Stomach smooth muscle (tissue), 2 donors: Measurements from ENCODE around the gene CFHR1.
"Not testable (repeated sequence)": the region's sequence is repeated elsewhere in the genome, so short reads cannot be mapped to it uniquely, and the experiment has no call there.

Experiments
- H3K27ac ChIP-seq: one replicate; pipeline ENCODE4 v1.7.0; 2013; ENCODE audit warnings: mild to moderate bottlenecking, low read length, inconsistent platforms
- H3K27me3 ChIP-seq, 2 donors: one replicate each; pipeline ENCODE4 v1.7.0; 2013; ENCODE audit warnings: low read length in 2 of 2; ENCODE audit not compliant: insufficient read depth in 2 of 2, control insufficient read depth in 1 of 2
- H3K36me3 ChIP-seq, 2 donors: one replicate each; pipeline ENCODE4 v1.7.0; 2013; ENCODE audit warnings: low read length in 2 of 2; ENCODE audit not compliant: control insufficient read depth in 2 of 2, insufficient read depth in 2 of 2
- H3K4me1 ChIP-seq: one replicate; pipeline ENCODE4 v1.7.0; 2013; ENCODE audit warnings: low read length; ENCODE audit not compliant: control insufficient read depth, insufficient read depth
- H3K4me3 ChIP-seq, 2 donors: one replicate each; pipeline ENCODE4 v1.7.0; 2013; ENCODE audit warnings: low read length in 2 of 2
- H3K9ac ChIP-seq, 2 donors: one replicate each; pipeline ENCODE4 v1.7.0; 2013; ENCODE audit warnings: low read length in 2 of 2, mild to moderate bottlenecking in 1 of 2
- H3K9me3 ChIP-seq, 2 donors: one replicate each; pipeline ENCODE4 v1.7.0; 2013; ENCODE audit warnings: low read length in 2 of 2; ENCODE audit not compliant: control insufficient read depth in 2 of 2
- donor health status: healthy.
- donor health status: Pancreatic carcinoma.

Gene CFHR1

GRCh38 chr1:196819531-196819930 lies at the start of gene CFHR1:
TSS of gene CFHR1 (plus strand) at chr1:196819731. CDS start at chr1:196819845, 114 bp downstream.
- H3K36me3 ChIP-seq, H3K4me3 ChIP-seq, H3K27ac ChIP-seq, H3K4me1 ChIP-seq, H3K27me3 ChIP-seq, H3K9me3 ChIP-seq, H3K9ac ChIP-seq: not testable (repeated sequence)

- H3K4me3 ChIP-seq, H3K36me3 ChIP-seq, H3K9ac ChIP-seq, H3K9me3 ChIP-seq, H3K4me1 ChIP-seq, H3K27me3 ChIP-seq, H3K27ac ChIP-seq: not testable (repeated sequence)
Measured at GRCh38 chr1:196769823-196770222, 49.7 kb upstream of the CFHR1 start.

- no peaks in the 10 kb centered on the region for H3K4me1 ChIP-seq
- no peak overlapping the region for H3K9ac ChIP-seq
- H3K27me3 ChIP-seq = no peaks in the 10 kb centered on the region
- H3K9me3 ChIP-seq = no peaks in the 10 kb centered on the region
- H3K36me3 ChIP-seq = no peaks in the 10 kb centered on the region
- H3K27ac ChIP-seq = no peak overlapping the region
- no peak overlapping the region for H3K4me3 ChIP-seq
Measured at GRCh38 chr1:196773713-196774112, 45.8 kb upstream of the CFHR1 start.

DNA sequence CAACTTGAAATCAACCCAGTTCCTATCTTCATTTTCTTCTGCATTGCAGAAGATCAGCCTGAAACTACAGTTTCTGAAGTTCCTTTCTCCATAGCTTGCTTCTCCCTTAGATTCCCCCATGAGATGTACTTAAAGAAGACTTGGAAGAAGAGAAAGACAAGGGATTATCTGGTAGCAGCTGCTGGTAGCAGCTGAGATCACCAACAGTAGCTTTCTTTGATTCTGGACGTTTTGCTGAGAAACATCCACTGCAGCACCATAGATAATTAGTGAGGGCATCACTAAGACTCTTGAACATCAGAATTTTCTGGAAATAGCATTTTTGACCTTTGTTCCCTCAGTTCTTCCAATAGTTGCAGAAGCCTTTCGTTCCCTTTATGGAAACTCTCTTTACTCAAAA lies 45.4 kb upstream of the CFHR1 start:
- no peaks in the 10 kb centered on the region for H3K36me3 ChIP-seq
- no peaks in the 10 kb centered on the region for H3K9me3 ChIP-seq
- H3K4me1 ChIP-seq = no peaks in the 10 kb centered on the region
- H3K4me3 ChIP-seq = no peak overlapping the region
- H3K27me3 ChIP-seq = no peaks in the 10 kb centered on the region
- H3K9ac ChIP-seq = no peak overlapping the region
- H3K27ac ChIP-seq = no peak overlapping the region

DNA sequence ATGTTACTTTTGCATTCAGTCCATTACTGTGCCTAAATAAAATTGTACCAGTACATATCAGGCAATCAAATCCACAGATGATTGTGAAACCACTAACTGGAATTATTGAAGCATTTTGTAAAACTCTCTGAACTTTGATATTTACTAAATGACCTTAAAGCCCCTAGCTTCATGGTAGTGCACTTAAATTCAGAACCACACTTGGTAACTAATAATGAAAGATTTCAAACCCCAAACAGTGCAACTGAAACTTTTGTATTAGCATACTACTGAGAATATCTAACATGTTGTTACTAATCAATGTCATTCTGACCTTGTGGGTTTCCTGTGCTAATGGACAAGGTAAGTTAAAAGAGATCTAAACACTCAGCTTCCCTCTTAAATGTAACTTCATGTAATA lies 44.9 kb upstream of the CFHR1 start, which contains the start of gene CFHR3:
TSS of gene CFHR3 (plus strand) at position 238 of the 400 bp plus-strand sequence. CDS start at position 285, 47 bp downstream.
- no peak within 1 kb of the TSS for H3K9ac ChIP-seq
- H3K36me3 ChIP-seq = no peaks in the 10 kb centered on the region
- no peaks in the 10 kb centered on the region for H3K9me3 ChIP-seq
- H3K4me3 ChIP-seq = no peak within 1 kb of the TSS
- no peaks in the 10 kb centered on the region for H3K27me3 ChIP-seq
- no peaks in the 10 kb centered on the region for H3K4me1 ChIP-seq
- no peak within 1 kb of the TSS for H3K27ac ChIP-seq

DNA sequence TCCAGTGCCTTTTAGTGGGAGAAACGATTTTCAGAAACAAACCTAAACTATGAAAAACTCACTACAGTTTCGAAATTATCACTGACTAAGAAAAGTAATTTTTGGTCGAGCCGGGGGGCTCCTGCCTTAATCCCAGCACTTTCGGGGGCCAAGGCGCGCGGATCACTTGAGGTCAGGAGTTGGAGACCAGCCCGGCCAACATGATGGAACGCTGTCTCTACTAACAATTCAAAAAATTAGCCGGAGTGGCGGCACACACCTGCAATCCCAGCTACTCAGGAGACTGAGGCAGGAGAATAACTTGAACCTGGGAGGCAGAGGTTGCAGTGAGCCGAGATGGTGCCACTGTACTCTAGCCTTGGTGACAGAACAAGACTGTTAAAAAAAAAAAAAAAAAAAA lies 41.9 kb upstream of the CFHR1 start:
- Histone ChIP-seq H3K9ac (no peak overlapping the region), H3K9me3 (no peaks in the 10 kb centered on the region), H3K27me3 (no peaks in the 10 kb centered on the region)

GRCh38 chr1:196779093-196779492 lies 40.4 kb upstream of the CFHR1 start:
- Histone ChIP-seq H3K9me3 (no peaks in the 10 kb centered on the region), H3K27me3 (no peaks in the 10 kb centered on the region), H3K36me3 (no peaks in the 10 kb centered on the region), H3K4me3 (no peak overlapping the region), H3K4me1 (no peaks in the 10 kb centered on the region), H3K9ac (no peak overlapping the region), H3K27ac (no peak overlapping the region)

More for the DNA sequence above, 41.9 kb upstream of the CFHR1 start:
- Histone ChIP-seq H3K27ac (no peak overlapping the region), H3K4me1 (no peaks in the 10 kb centered on the region), H3K36me3 (no peaks in the 10 kb centered on the region), H3K4me3 (no peak overlapping the region)

- H3K27me3 ChIP-seq, H3K4me1 ChIP-seq, H3K9me3 ChIP-seq, H3K27ac ChIP-seq, H3K4me3 ChIP-seq, H3K36me3 ChIP-seq, H3K9ac ChIP-seq: not testable (repeated sequence)
Measured at GRCh38 chr1:196791252-196791651, 28.3 kb upstream of the CFHR1 start.

GRCh38 chr1:196794103-196794502 lies 25.4 kb upstream of the CFHR1 start:
- H3K4me3 ChIP-seq, H3K4me1 ChIP-seq, H3K27ac ChIP-seq, H3K9ac ChIP-seq, H3K9me3 ChIP-seq, H3K36me3 ChIP-seq, H3K27me3 ChIP-seq: not testable (repeated sequence)

- H3K9me3 ChIP-seq = no peaks in the 10 kb centered on the region
- no peak overlapping the region for H3K9ac ChIP-seq
- no peaks in the 10 kb centered on the region for H3K27me3 ChIP-seq
- no peaks in the 10 kb centered on the region for H3K4me1 ChIP-seq
- H3K27ac ChIP-seq = no peak overlapping the region
- no peaks in the 10 kb centered on the region for H3K36me3 ChIP-seq
- H3K4me3 ChIP-seq = no peak overlapping the region
Measured at GRCh38 chr1:196797891-196798290, 21.6 kb upstream of the CFHR1 start.

- not testable (repeated sequence) for H3K36me3 ChIP-seq, H3K27me3 ChIP-seq, H3K9me3 ChIP-seq, H3K27ac ChIP-seq, H3K9ac ChIP-seq, H3K4me1 ChIP-seq, H3K4me3 ChIP-seq
Measured at GRCh38 chr1:196801920-196802319, 17.6 kb upstream of the CFHR1 start.
